Cardiac fibroblast (primary cell): ENCODE measurements around the gene CD101.

ENCODE experiments used
- DNase-seq, 2 donors: peaks; one replicate each; pipeline versions ENCODE4 v3.0.0 to v3.0.0-alpha.2; 2010; ENCODE audit warnings: low read depth in 2 of 2
- H3K4me3 ChIP-seq, 2 donors: replicated peaks in 1 of 2; 1 replicate in 1 of 2; 2 replicates in 1 of 2; pipeline ENCODE4 v1.5.1; 2011; ENCODE audit warnings: low read depth in 2 of 2, low read length in 2 of 2, mild to moderate bottlenecking in 2 of 2, moderate library complexity in 1 of 2
- CTCF ChIP-seq: IDR thresholded peaks from one replicate; pipeline ENCODE4 v1.5.1; 2011; ENCODE audit warnings: low read depth, mild to moderate bottlenecking, low read length, inconsistent platforms

Gene CD101

GRCh38 chr1:117051224-117052064, 49.9 kb downstream of the CD101 start:
- peak; percentile 20 to 52 for DNase-seq
- peak overlapping the region in 1 of 2 donors; percentile 7 for H3K4me3 ChIP-seq
- no peak for TF ChIP-seq CTCF

DNA sequence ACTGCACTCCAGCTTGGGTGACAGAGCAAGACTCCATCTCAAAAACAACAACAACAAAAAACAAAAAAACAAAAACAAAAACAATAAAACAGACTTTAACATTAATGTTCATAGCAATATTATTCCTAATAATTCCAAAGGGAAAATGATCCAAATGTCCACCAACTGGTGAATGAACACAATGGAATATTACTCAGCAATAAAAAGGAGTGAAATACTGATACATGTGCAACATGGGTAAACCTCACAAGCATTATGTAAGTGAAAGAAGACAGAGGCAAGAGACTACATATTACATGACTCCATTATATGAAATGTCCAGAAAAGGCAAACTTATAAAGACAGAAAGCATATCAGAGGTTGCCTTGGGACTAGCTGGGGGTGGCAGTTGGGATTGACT, 52.5 kb downstream of the CD101 start:
- no peak for DNase-seq
- no peak for TF ChIP-seq CTCF
- H3K4me3 ChIP-seq, result no peak overlapping the region

- DNase-seq, result no peak
- no peak overlapping the region for H3K4me3 ChIP-seq
These were observed 57.2 kb downstream of the CD101 start for GRCh38 chr1:117058810-117059209.

GRCh38 chr1:117059334-117059677, 57.7 kb downstream of the CD101 start:
- DNase-seq, result no peak
- peak overlapping the region; percentile 71 to 79 for H3K4me3 ChIP-seq
- no peak for TF ChIP-seq CTCF

More at GRCh38 chr1:117058810-117059209, 57.2 kb downstream of the CD101 start:
- no peak for TF ChIP-seq CTCF

DNA sequence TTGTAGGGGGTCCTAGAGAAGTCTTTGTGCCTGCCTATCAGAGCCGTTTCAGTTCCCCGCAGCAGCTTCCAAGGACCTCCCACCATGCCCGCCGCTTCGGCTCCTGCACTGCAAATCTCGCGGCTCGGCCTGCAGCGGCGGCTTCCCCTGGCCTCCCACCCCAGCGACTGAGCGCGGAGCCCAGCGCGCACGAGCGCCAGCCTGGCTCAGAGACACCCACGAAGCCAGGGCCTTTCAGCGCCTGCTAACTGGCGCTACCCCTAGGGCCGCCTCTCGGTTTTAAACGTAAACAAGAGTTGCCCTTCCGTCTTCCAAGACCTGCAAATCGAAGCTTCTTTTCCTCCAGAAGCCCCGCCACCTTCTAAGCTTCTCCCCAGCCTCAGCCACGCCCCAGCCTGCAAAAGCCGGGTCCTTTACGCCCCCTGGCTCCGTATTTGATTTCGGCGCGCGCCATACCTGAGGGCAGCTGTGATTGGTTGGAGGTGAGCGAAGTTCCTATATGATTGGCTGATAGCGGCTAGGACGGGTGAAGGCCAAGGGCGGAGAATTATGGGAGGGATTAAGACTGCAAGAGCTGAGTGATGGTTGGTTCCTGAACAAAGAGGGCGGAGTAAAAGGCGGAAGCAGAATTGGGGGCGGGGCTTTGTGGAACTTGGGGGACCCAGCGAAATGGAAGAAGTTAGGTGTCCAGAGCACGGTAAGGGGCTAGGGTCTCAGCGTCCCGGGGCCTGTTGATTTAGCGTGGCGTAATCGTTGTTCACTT, 58.3 kb downstream of the CD101 start, which contains the start of gene TTF2:
Gene TTF2, plus strand, starts transcription at position 649 of the 763 bp plus-strand sequence. Its CDS starts 21 bp downstream, at position 670.
- H3K4me3 ChIP-seq, result peak within 1 kb of the TSS; percentile 71 to 79
- DNase-seq, result peak; percentile 99

More for the DNA sequence above, 58.3 kb downstream of the CD101 start, which contains the start of gene TTF2:
- TF ChIP-seq CTCF, result no peak
